Placental pericyte (primary cell): ENCODE results near the gene HELQ. TPM values are rescaled to one million over a fixed set of nuclear protein-coding genes. Genes with fewer than 3 reads are reported as not detected.

Experiments
- small RNA-seq: library from RNA; depleted of rRNA; stranded (forward); fragments of <200 nt; gene quantifications from one replicate; pipeline ENCODE3, GENCODE V24; 2012; ENCODE audit warnings: low replicate concordance
- total RNA-seq: library from RNA; depleted of rRNA; stranded (reverse); fragments of >200 nt; gene quantifications from 2 replicates; pipeline ENCODE4 v1.2.3, GENCODE V29; 2012

The HELQ gene, protein sequence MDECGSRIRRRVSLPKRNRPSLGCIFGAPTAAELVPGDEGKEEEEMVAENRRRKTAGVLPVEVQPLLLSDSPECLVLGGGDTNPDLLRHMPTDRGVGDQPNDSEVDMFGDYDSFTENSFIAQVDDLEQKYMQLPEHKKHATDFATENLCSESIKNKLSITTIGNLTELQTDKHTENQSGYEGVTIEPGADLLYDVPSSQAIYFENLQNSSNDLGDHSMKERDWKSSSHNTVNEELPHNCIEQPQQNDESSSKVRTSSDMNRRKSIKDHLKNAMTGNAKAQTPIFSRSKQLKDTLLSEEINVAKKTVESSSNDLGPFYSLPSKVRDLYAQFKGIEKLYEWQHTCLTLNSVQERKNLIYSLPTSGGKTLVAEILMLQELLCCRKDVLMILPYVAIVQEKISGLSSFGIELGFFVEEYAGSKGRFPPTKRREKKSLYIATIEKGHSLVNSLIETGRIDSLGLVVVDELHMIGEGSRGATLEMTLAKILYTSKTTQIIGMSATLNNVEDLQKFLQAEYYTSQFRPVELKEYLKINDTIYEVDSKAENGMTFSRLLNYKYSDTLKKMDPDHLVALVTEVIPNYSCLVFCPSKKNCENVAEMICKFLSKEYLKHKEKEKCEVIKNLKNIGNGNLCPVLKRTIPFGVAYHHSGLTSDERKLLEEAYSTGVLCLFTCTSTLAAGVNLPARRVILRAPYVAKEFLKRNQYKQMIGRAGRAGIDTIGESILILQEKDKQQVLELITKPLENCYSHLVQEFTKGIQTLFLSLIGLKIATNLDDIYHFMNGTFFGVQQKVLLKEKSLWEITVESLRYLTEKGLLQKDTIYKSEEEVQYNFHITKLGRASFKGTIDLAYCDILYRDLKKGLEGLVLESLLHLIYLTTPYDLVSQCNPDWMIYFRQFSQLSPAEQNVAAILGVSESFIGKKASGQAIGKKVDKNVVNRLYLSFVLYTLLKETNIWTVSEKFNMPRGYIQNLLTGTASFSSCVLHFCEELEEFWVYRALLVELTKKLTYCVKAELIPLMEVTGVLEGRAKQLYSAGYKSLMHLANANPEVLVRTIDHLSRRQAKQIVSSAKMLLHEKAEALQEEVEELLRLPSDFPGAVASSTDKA
- 13.7 and 16.0 TPM in 2 replicates for total RNA-seq

DNA sequence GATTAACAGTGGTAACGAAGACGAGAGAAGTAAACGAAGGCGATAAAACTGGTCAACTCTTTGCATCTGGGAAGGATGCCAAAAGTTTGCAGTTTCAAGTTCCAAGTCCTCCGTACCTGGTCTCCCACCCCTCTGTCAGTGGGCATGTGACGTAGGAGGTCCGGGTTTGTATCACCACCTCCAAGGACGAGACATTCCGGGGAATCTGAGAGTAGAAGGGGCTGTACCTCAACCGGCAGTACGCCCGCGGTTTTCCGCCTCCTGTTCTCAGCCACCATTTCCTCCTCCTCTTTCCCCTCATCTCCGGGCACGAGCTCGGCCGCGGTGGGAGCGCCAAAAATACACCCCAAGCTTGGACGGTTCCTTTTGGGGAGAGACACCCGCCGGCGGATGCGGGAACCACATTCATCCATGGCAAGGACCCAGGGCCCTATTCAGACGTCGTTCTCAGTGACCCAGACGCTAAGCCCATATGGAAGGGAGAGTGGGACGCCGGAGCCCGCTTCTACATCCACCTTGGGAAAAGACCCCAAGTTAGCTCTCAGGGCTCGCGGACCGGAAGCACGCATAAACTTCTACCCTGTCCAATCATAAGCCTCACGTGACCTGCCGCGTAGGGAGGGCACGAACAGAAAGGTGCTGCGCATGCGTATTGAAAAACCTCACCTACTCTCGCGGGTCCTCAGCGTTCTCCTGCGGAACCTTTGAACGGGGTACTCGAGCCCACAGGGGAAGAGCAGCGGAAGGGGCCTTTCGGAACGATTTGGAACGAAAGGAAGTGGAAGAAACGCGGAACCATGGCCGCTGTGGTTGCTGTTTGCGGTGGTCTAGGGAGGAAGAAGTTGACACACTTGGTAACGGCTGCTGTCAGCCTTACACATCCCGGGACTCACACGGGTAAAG, at the start of gene HELQ, which contains the start of gene MRPS18C:
TSS of gene HELQ (minus strand) at position 543 of the 903 bp plus-strand sequence. CDS start at position 413, 130 bp downstream.
TSS of gene MRPS18C (plus strand) at position 778 of the 903 bp plus-strand sequence. CDS start at position 798, 20 bp downstream.

DNA sequence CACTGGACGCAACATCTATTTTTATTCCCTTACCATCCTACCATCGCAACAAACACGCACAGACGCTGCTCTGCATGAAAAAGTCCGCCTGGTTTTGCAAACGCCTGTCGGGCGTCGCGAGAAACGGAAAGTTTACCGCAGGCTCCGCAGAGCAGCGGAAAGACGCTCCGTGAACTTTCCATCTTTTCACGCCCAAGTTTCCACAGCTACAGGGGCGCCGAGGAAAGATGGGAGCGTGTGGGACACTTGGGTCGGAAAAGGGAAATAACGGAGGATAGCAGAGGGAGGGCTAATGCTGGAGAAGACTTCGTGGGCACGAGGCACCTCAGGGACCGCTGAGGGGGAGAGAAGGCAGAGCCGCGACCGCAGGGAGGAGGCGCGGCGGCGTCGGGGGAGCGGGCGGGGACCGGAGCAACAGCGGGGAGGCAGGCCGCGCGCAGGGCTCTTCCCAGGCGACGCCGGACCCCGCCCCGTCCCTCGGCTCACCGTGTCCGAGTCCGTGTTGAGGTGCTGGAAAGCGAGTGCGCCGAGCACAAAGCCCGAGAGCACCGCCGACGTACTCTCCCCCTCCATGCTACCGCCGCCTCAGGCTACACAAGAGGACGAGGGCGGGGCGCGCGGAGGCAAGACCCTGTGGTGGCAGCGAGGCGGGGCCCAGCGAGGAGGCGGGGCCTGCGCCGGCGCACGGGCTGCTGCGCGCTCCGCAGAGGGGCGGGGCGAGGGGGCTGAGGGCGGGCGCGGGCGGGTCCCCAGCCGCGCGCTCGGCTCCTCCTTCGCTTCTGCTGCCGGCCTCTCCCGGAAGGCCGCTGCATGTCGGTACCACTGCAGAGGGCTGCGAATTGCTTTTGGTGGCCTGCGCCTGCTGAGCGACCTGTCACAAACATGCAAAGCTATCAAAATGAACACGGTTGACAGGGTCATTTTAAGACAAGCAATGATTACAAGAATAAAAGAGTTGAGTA, 29.2 kb upstream of the HELQ start, which contains the start of gene ABRAXAS1:
TSS of gene ABRAXAS1 (minus strand) at position 601 of the 962 bp plus-strand sequence. CDS start at position 573, 28 bp downstream.

Small RNAs within 50 kb of the gene (small RNA-seq; reads per million reads assigned to genes)
- gene AC114781.5, result not detected

Other genes starting within 250 kb of the HELQ start
- 7.9 and 12.2 TPM in 2 replicates for gene COQ2, start 171.0 kb downstream of the HELQ start, total RNA-seq
- 0.14 and 0.66 TPM in 2 replicates for gene HPSE, start 121.0 kb downstream of the HELQ start, total RNA-seq
- 14.9 and 20.3 TPM in 2 replicates for gene MRPS18C, start 235 bp upstream of the HELQ start, total RNA-seq
- gene ABRAXAS1, start 29.3 kb upstream of the HELQ start, total RNA-seq, result 10.5 and 11.6 TPM in 2 replicates
- gene GPAT3, start 80.3 kb upstream of the HELQ start, total RNA-seq, result 2.0 and 8.3 TPM in 2 replicates